Retina (tissue), 1 donor: Measurements from ENCODE around the gene EBP.
A peak's percentile ranks its signal among the peaks of the same experiment; 100 is the strongest.
"Not testable (repeated sequence)": the region's sequence is repeated elsewhere in the genome, so short reads cannot be mapped to it uniquely, and the experiment has no call there.

Experiments used
- DNase-seq: peaks from one replicate; pipeline ENCODE4 v3.0.0-alpha.2; 2016

Gene EBP

DNA sequence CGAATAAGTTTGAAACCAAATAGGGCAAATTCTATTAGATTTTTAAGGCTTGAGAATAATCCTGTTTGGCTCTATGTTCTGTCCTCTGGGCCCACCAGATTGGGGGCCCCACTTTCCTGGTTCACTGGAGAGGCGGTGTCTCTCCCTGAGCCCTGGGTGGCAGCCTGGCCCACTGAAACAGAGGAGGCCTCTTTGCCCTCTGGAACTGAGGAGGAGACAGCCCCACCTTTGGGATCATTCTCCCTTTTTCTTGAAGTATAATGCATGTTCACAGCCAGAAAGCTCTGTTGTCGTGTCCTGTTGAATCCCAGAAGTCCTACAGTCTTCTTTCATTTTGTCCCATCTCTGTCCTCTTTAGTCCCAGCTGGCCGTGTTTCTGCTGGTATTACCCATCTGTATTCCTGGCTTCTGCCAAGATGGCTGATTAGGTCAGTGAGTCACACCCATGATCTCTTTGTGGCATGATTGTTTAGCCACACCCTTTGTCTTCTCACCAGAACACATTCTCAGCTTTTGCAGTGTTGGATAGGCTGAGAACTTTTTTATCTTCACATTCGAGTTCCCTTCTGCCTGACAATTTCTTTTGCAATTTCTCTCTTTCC, 9.9 kb downstream of the EBP start:
- no peak for DNase-seq

DNA sequence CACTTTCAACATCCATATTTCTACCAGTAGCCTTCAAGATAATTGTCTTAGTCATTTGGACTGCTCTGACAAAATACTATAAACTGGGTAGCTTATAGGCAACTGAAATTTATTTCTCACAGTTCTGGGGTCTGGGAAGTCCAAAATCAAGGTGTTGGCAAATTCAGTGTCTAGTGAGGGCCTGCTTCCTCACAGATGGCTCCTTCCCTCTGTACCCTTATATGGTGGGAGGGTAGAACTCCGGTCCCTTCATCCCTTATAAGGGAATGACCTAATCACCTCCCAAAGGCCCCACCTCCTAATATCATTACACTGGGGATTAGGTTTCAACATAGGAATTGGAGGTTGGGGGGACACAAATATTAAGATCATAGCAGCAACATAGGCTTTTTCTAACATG, 10.6 kb downstream of the EBP start:
- no peak for DNase-seq

DNA sequence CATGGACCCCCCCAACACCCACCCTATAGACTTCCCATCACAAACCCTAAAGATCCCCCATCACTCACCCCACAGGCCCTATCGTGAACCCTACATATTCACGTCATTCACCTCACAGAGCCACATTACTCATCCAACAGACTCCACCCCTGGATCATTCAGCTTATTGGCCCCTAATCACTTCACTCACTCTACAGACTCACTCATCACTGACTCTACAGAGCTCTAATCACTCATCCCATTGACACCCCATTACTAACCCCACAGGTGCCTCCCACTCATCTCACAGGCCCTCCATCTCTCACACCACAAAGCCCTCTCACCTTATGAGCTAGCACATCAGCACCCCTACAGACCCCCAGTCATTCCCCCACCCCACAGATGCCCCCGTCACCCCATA, 11.6 kb downstream of the EBP start:
- no peak for DNase-seq

DNA sequence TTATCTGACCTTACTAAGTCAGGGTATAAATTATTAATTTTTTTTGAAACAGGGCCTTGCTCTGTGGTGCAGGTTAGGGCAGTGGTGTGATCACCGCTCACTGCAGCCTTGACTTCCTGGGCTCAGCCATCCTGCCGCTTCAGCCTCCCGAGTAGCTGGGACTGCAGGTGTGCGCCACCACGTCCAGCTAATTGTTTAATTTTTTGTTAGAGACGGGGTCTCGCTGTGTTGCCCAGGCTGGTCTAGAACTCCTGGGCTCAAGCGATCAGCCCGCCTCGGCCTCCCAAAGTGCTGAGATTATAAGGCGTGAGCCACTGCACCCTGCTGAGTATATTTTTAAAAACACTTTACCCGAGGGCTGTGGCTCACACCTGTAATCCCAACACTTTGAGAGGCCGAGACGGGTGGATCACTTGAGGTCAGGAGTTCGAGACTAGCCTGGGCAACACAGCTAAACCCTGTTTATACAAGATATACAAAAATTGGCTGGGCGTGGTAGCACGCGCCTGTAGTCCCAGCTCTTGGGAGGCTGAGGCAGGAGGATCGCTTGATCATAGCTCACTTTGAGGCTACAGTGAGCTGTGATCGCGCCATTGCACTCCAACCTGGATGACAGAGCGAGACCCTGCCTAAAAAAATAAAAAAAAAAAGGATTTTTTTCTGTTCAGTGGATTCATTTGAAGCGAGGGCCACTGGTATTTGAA, 17.2 kb downstream of the EBP start:
- no peak for DNase-seq

DNA sequence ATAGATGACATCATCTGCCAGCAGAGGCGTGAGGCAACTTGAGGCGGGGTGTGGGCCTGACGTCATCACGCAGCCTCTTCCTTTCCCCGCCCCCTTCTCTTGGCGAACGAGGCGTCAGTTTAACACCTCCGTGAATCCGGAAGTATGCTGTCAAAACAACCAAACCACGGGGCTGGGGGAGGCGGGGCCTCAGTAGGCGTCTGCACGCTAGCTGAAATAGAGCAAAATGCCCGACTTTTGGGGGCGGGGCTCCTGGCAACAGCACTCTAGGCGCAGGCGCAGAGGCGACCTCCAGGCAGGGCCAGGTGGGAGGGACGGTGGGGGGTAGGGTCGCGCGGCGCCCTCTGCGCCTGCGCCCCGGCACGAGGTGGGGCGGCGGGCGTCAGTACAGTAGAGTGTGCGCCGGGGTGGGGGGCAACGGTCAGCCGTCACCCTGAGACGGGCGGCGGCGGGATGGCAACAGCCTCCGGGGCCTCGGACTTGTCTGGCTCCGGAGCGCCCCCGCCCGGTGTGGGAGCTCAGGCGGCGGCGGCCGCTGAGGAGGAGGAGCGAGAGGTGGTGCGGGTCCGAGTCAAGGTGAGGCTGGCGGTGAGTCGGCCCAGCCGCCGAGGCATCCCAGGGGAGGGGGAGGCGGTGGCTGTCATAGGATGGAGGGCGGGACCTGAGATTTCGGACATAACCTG, 17.9 kb downstream of the EBP start, which contains the start of gene TBC1D25:
Gene TBC1D25, plus strand, starts transcription at position 370 of the 683 bp plus-strand sequence. Its CDS starts 84 bp downstream, at position 454.
- peak; percentile 87 for DNase-seq

DNA sequence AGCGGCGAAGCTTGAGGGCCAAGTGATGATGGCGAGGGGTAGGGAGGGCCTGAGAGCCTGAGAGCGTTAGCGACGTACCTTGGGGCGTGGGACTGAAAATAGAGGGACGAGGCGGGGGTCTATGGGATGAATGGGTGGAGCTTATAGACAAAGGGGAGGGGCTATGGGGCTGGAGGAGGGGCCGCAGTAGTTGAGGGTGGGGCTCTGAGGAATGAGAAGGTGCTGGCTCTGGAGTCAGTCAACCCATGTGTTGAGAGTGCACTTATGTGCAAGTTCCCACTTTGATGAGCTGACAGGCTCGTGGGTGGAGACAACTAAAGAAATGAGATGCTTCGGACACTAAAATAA, 18.4 kb downstream of the EBP start:
- no peak for DNase-seq

DNA sequence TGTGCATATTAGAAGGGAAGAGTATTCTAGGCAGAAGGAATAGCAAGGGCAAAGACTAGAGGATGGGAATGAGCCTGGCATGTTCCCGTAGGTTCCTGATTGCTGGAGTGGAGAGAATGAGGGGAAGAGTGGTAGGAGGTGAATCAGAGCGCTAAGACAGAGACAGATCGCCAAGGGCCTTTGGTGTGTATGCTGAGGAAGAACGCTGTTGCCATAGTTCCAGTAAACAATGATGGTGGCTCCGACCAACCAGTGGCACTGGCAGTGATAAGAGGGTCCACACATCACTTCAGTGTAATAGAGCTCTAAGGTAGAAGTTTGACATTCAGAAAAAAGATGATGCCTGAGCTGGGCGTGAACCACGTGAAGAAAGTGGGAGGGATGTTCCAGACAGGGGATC, 18.9 kb downstream of the EBP start:
- no peak for DNase-seq

DNA sequence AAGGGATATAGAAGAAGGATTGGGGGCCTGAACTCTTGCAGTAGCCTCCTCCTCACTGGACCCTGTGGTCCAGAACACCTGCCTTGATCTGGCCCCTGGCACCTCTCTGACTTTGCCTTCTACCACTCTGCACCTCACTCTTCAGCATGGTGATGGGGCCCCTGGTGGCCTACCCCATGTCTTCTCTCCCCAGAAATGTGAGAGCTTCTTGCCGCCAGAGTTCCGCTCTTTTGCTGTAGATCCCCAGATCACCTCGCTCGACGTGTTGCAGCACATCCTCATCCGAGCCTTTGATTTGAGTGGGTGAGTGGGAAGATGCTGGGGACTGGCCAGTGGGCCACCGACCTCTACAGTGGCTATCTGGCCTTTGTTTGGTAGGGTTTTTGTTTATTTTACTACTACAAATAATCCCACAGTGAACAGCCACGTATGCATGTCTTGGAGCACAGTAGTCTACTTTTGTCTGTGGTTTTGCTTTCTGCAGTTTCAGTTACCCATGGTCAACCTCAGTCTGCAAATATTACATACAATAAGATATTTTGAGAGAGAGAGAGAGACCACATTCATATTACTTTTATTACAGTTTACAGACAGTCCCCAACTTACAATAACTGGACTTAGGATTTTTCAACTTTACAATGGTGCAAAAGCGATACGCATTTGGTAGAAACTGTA, 19.7 kb downstream of the EBP start:
- DNase-seq = no peak

DNA sequence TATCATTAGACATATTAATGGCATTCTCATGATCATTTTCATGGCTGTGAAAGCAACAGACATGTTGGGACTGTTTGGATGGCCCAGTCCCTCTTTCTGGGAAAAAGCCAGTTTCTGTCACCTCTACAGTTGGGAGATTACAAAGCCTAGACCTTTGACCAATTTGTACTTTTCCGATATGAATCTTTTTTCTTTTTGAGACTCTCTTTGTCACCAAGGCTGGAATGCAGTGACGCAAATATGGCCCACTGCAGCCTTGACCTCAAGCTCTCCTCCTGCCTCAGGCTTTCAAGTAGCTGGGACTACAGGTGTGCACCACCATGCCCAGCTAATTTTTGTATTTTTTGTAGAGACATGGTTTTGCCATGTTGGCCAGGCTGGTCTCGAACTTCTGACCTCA, 27.3 kb downstream of the EBP start:
- DNase-seq = no peak

DNA sequence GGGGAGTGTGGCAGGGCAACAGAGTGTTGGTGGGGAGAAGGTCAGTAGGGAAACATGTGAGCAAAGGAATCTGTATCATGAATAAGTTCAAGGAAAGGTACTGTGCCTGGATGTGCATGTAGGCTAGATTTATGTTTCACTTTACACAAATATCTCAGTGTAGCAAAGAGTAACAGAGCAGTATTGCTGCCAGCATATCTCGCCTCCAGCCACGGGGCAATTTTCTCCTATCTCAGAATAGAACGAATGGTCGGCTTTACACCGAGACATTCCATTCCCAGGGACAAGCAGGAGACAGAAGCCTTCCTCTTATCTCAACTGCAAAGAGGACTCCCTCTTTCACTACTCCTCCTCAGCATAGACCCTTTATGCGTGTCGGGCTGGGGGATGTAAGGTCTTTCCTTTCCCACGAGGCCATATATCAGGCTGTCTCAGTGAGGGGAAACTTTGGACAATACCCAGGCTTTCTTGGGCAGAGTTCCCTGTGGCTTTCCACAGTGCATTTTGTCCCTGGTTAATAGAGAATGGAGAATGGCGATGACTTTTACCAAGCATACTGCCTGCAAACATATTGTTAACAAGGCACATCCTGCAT, 34.2 kb downstream of the EBP start:
- not testable (repeated sequence) for DNase-seq

DNA sequence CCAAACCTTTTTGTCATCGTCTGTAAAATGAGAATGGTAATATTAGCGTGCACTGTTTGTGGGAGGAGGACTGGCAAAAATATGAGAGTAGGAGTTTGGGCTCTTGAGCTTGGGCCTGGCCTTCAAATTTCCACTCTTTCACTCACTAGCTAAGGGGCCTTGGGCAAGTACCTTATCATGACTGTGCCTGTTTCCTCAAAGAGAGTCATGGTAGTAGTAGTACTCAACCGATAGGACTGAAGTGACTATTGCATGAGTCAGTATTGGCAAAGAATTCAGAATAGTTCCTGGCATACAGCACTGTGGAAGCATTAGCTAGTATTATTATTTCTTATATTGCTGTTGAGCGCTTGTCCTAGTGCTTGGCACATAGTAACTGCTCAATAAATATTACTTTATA, 36.7 kb downstream of the EBP start:
- DNase-seq = no peak

DNA sequence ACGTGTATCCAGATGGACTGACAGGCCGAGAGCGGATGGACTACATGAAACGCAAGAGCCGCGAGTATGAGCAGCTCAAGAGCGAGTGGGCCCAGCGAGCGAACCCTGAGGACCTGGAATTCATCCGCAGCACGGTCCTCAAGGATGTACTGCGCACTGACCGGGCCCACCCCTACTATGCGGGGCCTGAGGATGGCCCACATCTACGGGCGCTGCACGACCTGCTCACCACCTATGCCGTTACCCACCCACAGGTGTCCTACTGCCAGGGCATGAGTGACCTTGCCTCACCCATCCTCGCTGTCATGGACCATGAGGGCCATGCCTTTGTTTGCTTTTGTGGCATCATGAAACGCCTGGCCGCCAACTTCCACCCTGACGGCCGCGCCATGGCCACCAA, 38.0 kb downstream of the EBP start:
- no peak for DNase-seq

DNA sequence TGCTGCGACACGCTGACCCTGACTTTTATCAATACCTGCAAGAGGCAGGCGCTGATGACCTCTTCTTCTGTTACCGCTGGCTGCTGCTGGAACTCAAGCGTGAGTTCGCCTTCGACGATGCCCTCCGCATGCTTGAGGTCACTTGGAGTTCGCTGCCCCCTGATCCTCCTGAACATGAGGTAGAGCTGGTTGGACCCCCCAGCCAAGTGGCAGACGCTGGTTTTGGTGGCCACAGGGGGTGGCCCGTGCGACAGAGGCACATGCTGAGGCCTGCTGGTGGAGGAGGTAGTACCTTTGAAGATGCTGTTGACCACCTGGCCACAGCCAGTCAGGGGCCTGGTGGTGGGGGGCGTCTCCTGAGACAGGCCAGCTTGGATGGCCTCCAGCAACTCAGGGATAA, 38.4 kb downstream of the EBP start:
- DNase-seq = no peak

DNA sequence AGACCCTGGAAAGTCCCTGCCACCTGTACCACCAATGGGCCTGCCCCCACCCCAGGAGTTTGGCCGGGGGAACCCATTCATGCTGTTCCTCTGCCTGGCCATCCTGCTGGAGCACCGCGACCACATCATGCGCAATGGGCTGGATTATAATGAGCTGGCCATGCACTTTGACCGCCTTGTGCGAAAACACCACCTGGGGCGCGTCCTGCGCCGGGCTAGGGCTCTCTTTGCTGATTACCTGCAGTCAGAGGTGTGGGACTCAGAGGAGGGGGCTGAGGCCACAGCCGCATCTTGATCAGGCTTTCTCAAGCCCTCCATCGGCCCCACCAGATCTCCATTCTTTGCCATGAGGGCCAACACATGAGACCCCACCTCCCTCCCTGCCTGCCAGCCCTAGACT, 39.1 kb downstream of the EBP start:
- no peak for DNase-seq

DNA sequence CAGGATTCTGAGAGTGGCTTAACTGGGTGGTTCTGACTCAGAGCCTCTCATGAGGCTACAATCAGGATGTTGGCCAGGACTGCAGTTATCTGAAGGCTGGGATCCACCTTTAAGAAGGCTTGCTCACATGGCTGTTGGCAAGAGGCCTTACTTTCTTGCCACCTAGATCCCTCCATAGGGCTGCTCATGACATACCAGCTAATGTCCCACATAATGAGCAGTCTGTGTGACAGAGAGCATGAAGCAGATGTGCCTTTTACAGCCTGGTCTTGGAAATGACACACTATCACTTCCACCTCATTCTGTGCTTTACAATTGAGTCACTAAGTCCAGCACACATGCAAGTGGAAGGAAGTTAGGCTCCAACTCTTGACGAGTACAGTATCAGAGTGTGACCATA, 48.4 kb downstream of the EBP start:
- no peak for DNase-seq

DNA sequence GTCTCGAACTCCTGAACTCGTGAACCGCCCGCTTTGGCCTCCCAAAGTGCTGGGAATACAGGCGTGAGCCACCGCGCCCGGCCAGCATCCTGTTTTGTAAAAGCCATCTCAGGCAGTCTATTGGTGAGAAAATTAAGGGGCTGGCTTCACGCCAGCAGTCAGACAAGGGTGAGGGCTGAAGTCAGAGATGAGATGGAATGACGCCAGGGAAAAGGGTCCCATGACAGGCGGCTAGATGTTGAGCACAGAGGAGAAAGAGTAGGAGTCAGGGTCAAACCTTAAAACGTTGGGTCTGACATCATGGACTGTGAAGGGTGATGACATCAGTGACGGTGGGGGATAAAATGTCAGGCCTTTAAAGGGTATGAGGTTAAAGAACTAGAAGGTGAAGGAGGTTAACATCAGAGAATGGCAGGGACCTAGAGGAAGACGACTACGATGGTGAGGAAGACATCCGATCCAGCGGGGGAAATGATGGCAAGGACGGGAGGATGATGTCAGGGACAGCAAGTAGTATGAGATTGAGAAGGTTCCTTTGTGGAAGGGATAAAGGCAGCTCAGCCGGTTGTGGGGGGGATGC, 52.2 kb downstream of the EBP start:
- no peak for DNase-seq

DNA sequence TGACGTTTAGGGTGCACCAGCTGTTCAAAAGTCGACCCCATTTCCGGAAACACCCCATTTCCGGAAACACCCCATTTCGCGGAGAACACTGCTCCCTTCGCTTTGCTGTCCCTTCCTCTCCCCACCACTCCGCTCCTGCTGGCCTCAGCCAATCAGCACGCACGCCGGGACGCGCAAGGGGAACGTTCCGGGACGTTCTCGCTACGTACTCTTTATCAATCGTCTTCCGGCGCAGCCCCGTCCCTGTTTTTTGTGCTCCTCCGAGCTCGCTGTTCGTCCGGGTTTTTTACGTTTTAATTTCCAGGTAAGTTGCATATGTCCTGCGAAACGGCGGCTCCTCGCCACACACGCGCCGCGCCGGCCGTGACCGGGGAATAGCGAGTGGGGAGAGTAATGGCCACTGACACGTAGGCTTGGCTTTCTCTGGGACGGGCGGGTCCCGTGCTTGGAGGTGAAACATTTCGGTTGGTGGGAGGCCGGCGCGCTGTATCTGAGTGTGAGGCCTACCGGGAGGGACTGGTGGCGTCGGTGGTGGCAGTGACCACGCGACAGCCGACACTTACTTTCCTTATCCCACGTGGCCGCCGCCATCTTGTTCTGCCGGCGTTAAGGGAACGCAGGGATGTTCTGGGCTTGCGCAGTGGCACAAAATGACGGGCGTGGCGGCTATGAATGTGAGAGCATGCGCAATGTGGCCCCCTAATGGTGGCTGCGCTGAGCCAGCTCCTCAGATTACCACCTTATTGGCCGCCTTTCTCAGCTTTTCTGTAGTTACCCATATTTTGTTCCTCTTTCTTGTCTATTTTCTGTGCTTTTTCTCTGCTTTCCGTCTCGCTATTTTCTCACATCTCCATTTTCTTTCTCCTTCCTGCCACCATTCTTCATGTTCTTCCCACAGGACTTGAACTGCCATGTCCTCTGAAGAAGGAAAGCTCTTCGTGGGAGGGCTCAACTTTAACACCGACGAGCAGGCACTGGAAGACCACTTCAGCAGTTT, 53.0 kb downstream of the EBP start, which contains the start of gene RBM3:
Gene RBM3, plus strand, starts transcription at position 215 of the 997 bp plus-strand sequence. Its CDS starts 697 bp downstream, at position 912.
- peak; percentile 93 for DNase-seq

DNA sequence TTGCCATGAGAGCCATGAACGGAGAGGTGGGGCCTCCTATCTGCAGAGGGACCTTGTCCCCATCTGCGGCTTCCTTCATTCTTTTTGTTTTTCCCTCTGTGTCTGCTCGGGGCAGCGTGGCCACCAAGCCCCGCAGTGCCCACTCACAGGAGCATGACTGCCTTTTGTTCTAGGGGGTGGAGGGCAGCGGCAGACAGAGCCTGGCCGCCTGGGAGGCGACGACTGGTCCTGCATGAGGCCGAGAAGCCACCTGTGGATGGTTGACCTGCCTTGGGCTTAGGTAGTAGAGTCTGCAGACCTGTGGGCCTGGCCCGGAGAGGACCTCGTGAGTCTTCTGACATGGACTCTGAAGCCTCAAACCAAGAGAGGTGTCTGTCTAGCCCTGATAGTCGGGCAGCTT, 54.0 kb downstream of the EBP start:
- DNase-seq = no peak

DNA sequence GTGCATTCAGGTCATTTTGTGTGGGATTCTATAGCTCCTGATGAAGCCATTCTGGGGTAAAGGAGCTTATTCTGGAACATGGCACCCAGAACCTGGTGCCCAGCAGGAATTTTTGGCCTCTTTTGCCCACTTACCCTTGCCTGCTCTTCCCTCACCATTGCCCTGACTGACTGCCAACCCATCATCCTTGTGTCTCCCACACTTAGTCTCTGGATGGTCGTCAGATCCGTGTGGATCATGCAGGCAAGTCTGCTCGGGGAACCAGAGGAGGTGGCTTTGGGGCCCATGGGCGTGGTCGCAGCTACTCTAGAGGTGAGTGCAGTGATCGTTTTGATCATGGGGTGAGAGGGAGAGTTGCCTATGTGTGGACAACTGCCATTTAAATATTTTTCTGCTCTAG, 54.5 kb downstream of the EBP start:
- DNase-seq = no peak
